ENCODE measurements around the gene CDH23.

DNA sequence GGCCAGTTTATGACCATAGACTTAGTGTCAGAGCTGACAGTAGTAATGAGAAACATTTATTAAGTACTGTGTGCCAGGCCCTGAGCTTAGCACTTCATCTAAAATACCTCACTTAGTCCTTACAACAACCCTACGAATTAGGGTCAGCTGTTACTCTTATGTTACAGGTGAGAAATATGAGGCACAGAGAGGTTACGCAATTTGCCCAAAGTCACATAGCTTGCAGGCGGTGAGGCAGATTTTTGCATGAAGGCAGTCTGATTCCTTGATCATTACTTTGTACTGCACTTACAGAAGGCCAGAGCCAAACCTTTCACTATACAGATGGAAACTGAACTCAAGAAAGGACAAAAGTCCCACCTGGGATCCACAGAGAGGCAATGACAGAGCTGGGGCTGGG is 10.2 kb downstream of the CDH23 start:
- TF ChIP-seq CTCF (IDR thresholded peaks at IDR 0.05) (no peak), POLR2A (IDR thresholded peaks at IDR 0.05) (no peak)

All from uterus (tissue), 2 donors.